B cell (primary cell): Measurements from ENCODE around the gene ANTXRL.

Experiments
- EZH2 ChIP-seq: IDR thresholded peaks from 2 replicates; pipeline ENCODE4 v1.6.1; 2012; ENCODE audit warnings: borderline replicate concordance, low read depth, mild to moderate bottlenecking, moderate library complexity, low read length; ENCODE audit not compliant: insufficient read depth, poor library complexity, severe bottlenecking
- TF ChIP-seq, protein P1 (sequence below): fragments of 200-600 bp; IDR thresholded peaks from one replicate; pipeline ENCODE4 v1.8.0; 2022; ENCODE audit warnings: antibody characterized with exemption, mild to moderate bottlenecking

- TF ChIP-seq, protein P1, sequence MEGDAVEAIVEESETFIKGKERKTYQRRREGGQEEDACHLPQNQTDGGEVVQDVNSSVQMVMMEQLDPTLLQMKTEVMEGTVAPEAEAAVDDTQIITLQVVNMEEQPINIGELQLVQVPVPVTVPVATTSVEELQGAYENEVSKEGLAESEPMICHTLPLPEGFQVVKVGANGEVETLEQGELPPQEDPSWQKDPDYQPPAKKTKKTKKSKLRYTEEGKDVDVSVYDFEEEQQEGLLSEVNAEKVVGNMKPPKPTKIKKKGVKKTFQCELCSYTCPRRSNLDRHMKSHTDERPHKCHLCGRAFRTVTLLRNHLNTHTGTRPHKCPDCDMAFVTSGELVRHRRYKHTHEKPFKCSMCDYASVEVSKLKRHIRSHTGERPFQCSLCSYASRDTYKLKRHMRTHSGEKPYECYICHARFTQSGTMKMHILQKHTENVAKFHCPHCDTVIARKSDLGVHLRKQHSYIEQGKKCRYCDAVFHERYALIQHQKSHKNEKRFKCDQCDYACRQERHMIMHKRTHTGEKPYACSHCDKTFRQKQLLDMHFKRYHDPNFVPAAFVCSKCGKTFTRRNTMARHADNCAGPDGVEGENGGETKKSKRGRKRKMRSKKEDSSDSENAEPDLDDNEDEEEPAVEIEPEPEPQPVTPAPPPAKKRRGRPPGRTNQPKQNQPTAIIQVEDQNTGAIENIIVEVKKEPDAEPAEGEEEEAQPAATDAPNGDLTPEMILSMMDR: no peak
- TF ChIP-seq EZH2: no peak
These were observed 22.8 kb downstream of the ANTXRL start for GRCh38 chr10:46309511-46310142.
